ENCODE data around the gene FZD8.

Gene FZD8

GRCh38 chr10:35640951-35641675, 983 bp downstream of the FZD8 start:
- DNase-seq (ENCODE audit: low spot score) = peak; percentile 41

- peak; percentile 66 for DNase-seq (ENCODE audit: low spot score)
Observed at GRCh38 chr10:35640474-35640873, 1.6 kb downstream of the FZD8 start.

- DNase-seq (ENCODE audit: low spot score) = no peak
Observed at GRCh38 chr10:35639728-35640401, 2.2 kb downstream of the FZD8 start.

GRCh38 chr10:35639021-35639727, 2.9 kb downstream of the FZD8 start:
- DNase-seq (ENCODE audit: low spot score) = no peak

GRCh38 chr10:35638101-35638500, 4.0 kb downstream of the FZD8 start:
- DNase-seq (ENCODE audit: low spot score) = no peak

- no peak for DNase-seq (ENCODE audit: low spot score)
Observed at GRCh38 chr10:35637462-35637861, 4.6 kb downstream of the FZD8 start.

- DNase-seq (ENCODE audit: low spot score) = no peak
Observed at GRCh38 chr10:35636956-35637355, 5.1 kb downstream of the FZD8 start.

- DNase-seq (ENCODE audit: low spot score) = peak; percentile 56
Observed at GRCh38 chr10:35635576-35635975, 6.5 kb downstream of the FZD8 start.

- DNase-seq (ENCODE audit: low spot score) = no peak
Observed at GRCh38 chr10:35633006-35633980, 8.8 kb downstream of the FZD8 start.

GRCh38 chr10:35632027-35632426, 10.1 kb downstream of the FZD8 start:
- no peak for DNase-seq (ENCODE audit: low spot score)

GRCh38 chr10:35631404-35631803, 10.7 kb downstream of the FZD8 start:
- no peak for DNase-seq (ENCODE audit: low spot score)

- DNase-seq (ENCODE audit: low spot score) = no peak
Observed at GRCh38 chr10:35626971-35627507, 15.1 kb downstream of the FZD8 start.

- no peak for DNase-seq (ENCODE audit: low spot score)
Observed at GRCh38 chr10:35614312-35614711, 27.8 kb downstream of the FZD8 start.

GRCh38 chr10:35613597-35614226, 28.4 kb downstream of the FZD8 start:
- no peak for DNase-seq (ENCODE audit: low spot score)

- DNase-seq (ENCODE audit: low spot score) = no peak
Observed at GRCh38 chr10:35613107-35613440, 29.0 kb downstream of the FZD8 start.

- no peak for DNase-seq (ENCODE audit: low spot score)
Observed at GRCh38 chr10:35612385-35613106, 29.6 kb downstream of the FZD8 start.

- no peak for DNase-seq (ENCODE audit: low spot score)
Observed at GRCh38 chr10:35611750-35612149, 30.3 kb downstream of the FZD8 start.

GRCh38 chr10:35608328-35608672, 33.8 kb downstream of the FZD8 start:
- DNase-seq (ENCODE audit: low spot score) = no peak

GRCh38 chr10:35607475-35608327, 34.4 kb downstream of the FZD8 start:
- no peak for DNase-seq (ENCODE audit: low spot score)

GRCh38 chr10:35606430-35606829, 35.7 kb downstream of the FZD8 start:
- DNase-seq (ENCODE audit: low spot score) = no peak

All from germinal center (tissue), 1 donor.